ENCODE results near the gene SLC37A4.

DNA sequence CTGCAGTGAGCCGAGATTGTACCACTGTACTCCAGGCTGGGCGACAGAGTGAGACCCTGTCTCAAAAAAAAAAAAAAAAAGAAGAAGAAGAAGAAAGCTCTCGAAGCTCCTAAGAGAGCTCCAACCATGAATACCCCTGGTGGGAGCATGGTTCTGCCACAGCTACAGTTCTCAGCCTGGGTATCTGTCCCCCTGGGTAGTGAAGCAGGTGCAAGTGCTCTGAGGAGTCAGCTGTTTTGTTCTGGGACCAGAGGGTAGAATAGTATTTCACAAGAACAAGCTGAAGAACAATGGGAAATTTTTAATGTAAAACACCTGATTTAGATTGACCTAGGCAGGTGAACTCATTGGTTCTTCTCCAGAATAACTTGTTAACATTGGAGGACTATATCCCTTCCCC, 30.6 kb upstream of the SLC37A4 start:
- TF ChIP-seq TAF1 (IDR thresholded peaks at IDR 0.05; ENCODE audit: borderline replicate concordance, low read depth, low read length) (no peak), POLR2A (IDR thresholded peaks at IDR 0.05; ENCODE audit: low read depth, low read length) (no peak)

All from GM12892 (cell line).